ENCODE results near the gene ITGA5.

Gene ITGA5

GRCh38 chr12:54398218-54398617 lies 20.8 kb downstream of the ITGA5 start:
- no peak for DNase-seq (ENCODE audit: low read depth)
- TF ChIP-seq CTCF (IDR thresholded peaks at IDR 0.05; ENCODE audit: low read depth, low read length, missing control alignments) = no peak
- in situ Hi-C loops (cut with HindIII; ENCODE audit: low sequenced_read_pairs) = no loop called here
- no peak overlapping the region for H3K4me3 ChIP-seq (ENCODE audit: low read depth, low read length)

GRCh38 chr12:54397157-54397556 lies 21.9 kb downstream of the ITGA5 start:
- in situ Hi-C loops (cut with HindIII; ENCODE audit: low sequenced_read_pairs) = no loop called here
- no peak for TF ChIP-seq CTCF (IDR thresholded peaks at IDR 0.05; ENCODE audit: low read depth, low read length, missing control alignments)
- H3K4me3 ChIP-seq (ENCODE audit: low read depth, low read length) = no peak overlapping the region
- DNase-seq (ENCODE audit: low read depth) = no peak

GRCh38 chr12:54395545-54395944 lies 23.5 kb downstream of the ITGA5 start:
- H3K4me3 ChIP-seq (ENCODE audit: low read depth, low read length) = no peak overlapping the region
- DNase-seq (ENCODE audit: low read depth) = no peak
- no peak for TF ChIP-seq CTCF (IDR thresholded peaks at IDR 0.05; ENCODE audit: low read depth, low read length, missing control alignments)

GRCh38 chr12:54394986-54395385 lies 24.1 kb downstream of the ITGA5 start:
- no peak overlapping the region for H3K4me3 ChIP-seq (ENCODE audit: low read depth, low read length)
- in situ Hi-C loops (cut with HindIII; ENCODE audit: low sequenced_read_pairs) = no loop called here
- no peak for DNase-seq (ENCODE audit: low read depth)
- TF ChIP-seq CTCF (IDR thresholded peaks at IDR 0.05; ENCODE audit: low read depth, low read length, missing control alignments) = no peak

More at GRCh38 chr12:54395545-54395944, 23.5 kb downstream of the ITGA5 start:
- in situ Hi-C loops (cut with HindIII; ENCODE audit: low sequenced_read_pairs) = no loop called here

GRCh38 chr12:54394281-54394719 lies 24.8 kb downstream of the ITGA5 start:
- TF ChIP-seq CTCF (IDR thresholded peaks at IDR 0.05; ENCODE audit: low read depth, low read length, missing control alignments) = peak; percentile 73
- peak; percentile 13 for DNase-seq (ENCODE audit: low read depth)

GRCh38 chr12:54393743-54394142 lies 25.3 kb downstream of the ITGA5 start:
- H3K4me3 ChIP-seq (ENCODE audit: low read depth, low read length) = no peak overlapping the region
- DNase-seq (ENCODE audit: low read depth) = no peak
- TF ChIP-seq CTCF (IDR thresholded peaks at IDR 0.05; ENCODE audit: low read depth, low read length, missing control alignments) = no peak
- in situ Hi-C loops (cut with HindIII; ENCODE audit: low sequenced_read_pairs) = no loop called here

More at GRCh38 chr12:54394281-54394719, 24.8 kb downstream of the ITGA5 start:
- no peak overlapping the region for H3K4me3 ChIP-seq (ENCODE audit: low read depth, low read length)
- in situ Hi-C loops (cut with HindIII; ENCODE audit: low sequenced_read_pairs) = no loop called here

GRCh38 chr12:54393207-54393609 lies 25.9 kb downstream of the ITGA5 start:
- TF ChIP-seq CTCF (IDR thresholded peaks at IDR 0.05; ENCODE audit: low read depth, low read length, missing control alignments) = no peak
- H3K4me3 ChIP-seq (ENCODE audit: low read depth, low read length) = no peak overlapping the region
- DNase-seq (ENCODE audit: low read depth) = no peak
- in situ Hi-C loops (cut with HindIII; ENCODE audit: low sequenced_read_pairs) = no loop called here
